Stimulated activated CD4-positive, alpha-beta T cell treated with anti-CD3 and anti-CD28 coated beads, Interleukin-4, amount 100 ng/mL, for 1 hour (primary cell): ENCODE measurements around the gene NHSL2.
A peak's percentile ranks its signal among the peaks of the same experiment; 100 is the strongest.
"Not testable (repeated sequence)": the region's sequence is repeated elsewhere in the genome, so short reads cannot be mapped to it uniquely, and the experiment has no call there.

ENCODE experiments used
- DNase-seq: peaks from one replicate; pipeline ENCODE4 v3.0.0-alpha.2; 2020

The NHSL2 gene

GRCh38 chrX:71910643-71910985 lies at the start of gene NHSL2:
TSS of gene NHSL2 (plus strand) at chrX:71910845.
- DNase-seq = peak; percentile 47

GRCh38 chrX:71867680-71868079 lies 43.0 kb upstream of the NHSL2 start:
- DNase-seq = no peak

- not testable (repeated sequence) for DNase-seq
These were observed 41.1 kb upstream of the NHSL2 start for GRCh38 chrX:71869566-71869965.

GRCh38 chrX:71870208-71871098 lies 40.2 kb upstream of the NHSL2 start:
- DNase-seq = no peak

- DNase-seq = no peak
These were observed 39.3 kb upstream of the NHSL2 start for GRCh38 chrX:71871367-71871766.

- DNase-seq = no peak
These were observed 37.8 kb upstream of the NHSL2 start for GRCh38 chrX:71872542-71873458.

GRCh38 chrX:71873459-71873833 lies 37.2 kb upstream of the NHSL2 start:
- no peak for DNase-seq

- DNase-seq = not testable (repeated sequence)
These were observed 33.8 kb upstream of the NHSL2 start for GRCh38 chrX:71876841-71877240.

GRCh38 chrX:71885099-71885498 lies 25.5 kb upstream of the NHSL2 start:
- DNase-seq = no peak

GRCh38 chrX:71895607-71896006 lies 15.0 kb upstream of the NHSL2 start:
- no peak for DNase-seq

GRCh38 chrX:71906144-71906543 lies 4.5 kb upstream of the NHSL2 start:
- no peak for DNase-seq

- no peak for DNase-seq
These were observed 2.3 kb upstream of the NHSL2 start for GRCh38 chrX:71908387-71908786.

- no peak for DNase-seq
These were observed 689 bp upstream of the NHSL2 start for GRCh38 chrX:71909956-71910355.

- DNase-seq = peak; percentile 49
These were observed 513 bp downstream of the NHSL2 start for GRCh38 chrX:71910986-71911730.

- peak; percentile 7 for DNase-seq
These were observed 1.0 kb downstream of the NHSL2 start for GRCh38 chrX:71911731-71912050.

- DNase-seq = no peak
These were observed 1.5 kb downstream of the NHSL2 start for GRCh38 chrX:71912156-71912555.

- no peak for DNase-seq
These were observed 2.7 kb downstream of the NHSL2 start for GRCh38 chrX:71913156-71913950.

- DNase-seq = no peak
These were observed 7.1 kb downstream of the NHSL2 start for GRCh38 chrX:71917621-71918343.

GRCh38 chrX:71919431-71919830 lies 8.8 kb downstream of the NHSL2 start:
- DNase-seq = no peak

- DNase-seq = no peak
These were observed 9.2 kb downstream of the NHSL2 start for GRCh38 chrX:71919886-71920285.

GRCh38 chrX:71922686-71923085 lies 12.0 kb downstream of the NHSL2 start:
- no peak for DNase-seq

GRCh38 chrX:71923516-71923915 lies 12.9 kb downstream of the NHSL2 start:
- no peak for DNase-seq
